PC-9 (cell line): Measurements from ENCODE around the gene CREBBP.

Source experiments
- EZH2 ChIP-seq: fragments of 200-600 bp; sonication (generic); IDR thresholded peaks from 2 replicates; pipeline ENCODE4 v1.8.0; 2017; ENCODE audit warnings: antibody characterized with exemption, low read depth
- TF ChIP-seq, protein P1 (sequence below): fragments of 200-600 bp; sonication (generic); conservative IDR thresholded peaks from 2 replicates; pipeline ENCODE4 v1.6.1; 2017; ENCODE audit warnings: mixed run types, antibody characterized with exemption, mild to moderate bottlenecking, moderate library complexity

DNA sequence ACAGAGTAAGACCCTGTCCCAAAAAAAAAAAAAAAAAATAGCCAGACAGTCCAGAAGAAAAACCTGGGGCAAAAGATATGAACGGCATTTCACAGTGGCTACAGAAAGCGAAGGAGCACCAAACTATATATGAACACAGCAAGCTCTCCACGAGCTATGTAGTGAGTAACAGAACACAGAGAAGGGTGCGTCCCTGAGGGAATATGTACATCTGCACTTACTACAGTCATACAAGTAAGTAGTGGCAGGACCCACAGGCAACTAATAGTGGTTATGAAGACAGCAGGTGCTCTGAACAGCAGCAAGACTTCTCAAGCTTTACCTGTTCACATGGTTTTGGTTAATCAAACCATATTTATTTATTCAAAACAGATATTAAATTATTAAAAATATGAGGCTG is 179.0 kb downstream of the CREBBP start:
- TF ChIP-seq, protein P1, sequence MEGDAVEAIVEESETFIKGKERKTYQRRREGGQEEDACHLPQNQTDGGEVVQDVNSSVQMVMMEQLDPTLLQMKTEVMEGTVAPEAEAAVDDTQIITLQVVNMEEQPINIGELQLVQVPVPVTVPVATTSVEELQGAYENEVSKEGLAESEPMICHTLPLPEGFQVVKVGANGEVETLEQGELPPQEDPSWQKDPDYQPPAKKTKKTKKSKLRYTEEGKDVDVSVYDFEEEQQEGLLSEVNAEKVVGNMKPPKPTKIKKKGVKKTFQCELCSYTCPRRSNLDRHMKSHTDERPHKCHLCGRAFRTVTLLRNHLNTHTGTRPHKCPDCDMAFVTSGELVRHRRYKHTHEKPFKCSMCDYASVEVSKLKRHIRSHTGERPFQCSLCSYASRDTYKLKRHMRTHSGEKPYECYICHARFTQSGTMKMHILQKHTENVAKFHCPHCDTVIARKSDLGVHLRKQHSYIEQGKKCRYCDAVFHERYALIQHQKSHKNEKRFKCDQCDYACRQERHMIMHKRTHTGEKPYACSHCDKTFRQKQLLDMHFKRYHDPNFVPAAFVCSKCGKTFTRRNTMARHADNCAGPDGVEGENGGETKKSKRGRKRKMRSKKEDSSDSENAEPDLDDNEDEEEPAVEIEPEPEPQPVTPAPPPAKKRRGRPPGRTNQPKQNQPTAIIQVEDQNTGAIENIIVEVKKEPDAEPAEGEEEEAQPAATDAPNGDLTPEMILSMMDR = no peak
- no peak for TF ChIP-seq EZH2
